Activated naive CD4-positive, alpha-beta T cell treated with anti-CD3 and anti-CD28 coated beads for 36 hours (primary cell): Measurements from ENCODE around the gene MREG. TPM values are rescaled to one million over a fixed set of nuclear protein-coding genes. Genes with fewer than 3 reads are reported as not detected.

Experiments used
- total RNA-seq, 2 experiments: library from RNA; stranded (reverse); gene quantifications; one replicate each; pipeline ENCODE4 v1.2.3, GENCODE V29; 2021

Gene MREG
- total RNA-seq, 2 experiments from 2014 or later = 3.1 to 3.9 TPM

Other genes with a start within 250 kb of the MREG start
- 10 to 100 TPM; 18.8 to 20.9 TPM for gene PECR, start 68.3 kb upstream of the MREG start, total RNA-seq
- gene TMEM169, start 68.4 kb upstream of the MREG start, total RNA-seq = under 1 TPM; 0.57 to 0.81 TPM
- 100 to 1,000 TPM; 486 to 495 TPM for gene XRCC5, start 95.8 kb upstream of the MREG start, total RNA-seq